DND-41 (cell line): ENCODE results near the gene METTL15.

ENCODE experiments used
- EZH2 ChIP-seq: IDR thresholded peaks from 3 replicates; pipeline ENCODE4 v1.6.1; 2012; ENCODE audit warnings: borderline replicate concordance, low read depth, mild to moderate bottlenecking, moderate library complexity, low read length, inconsistent platforms; ENCODE audit not compliant: severe bottlenecking
- TF ChIP-seq, protein P1 (sequence below): IDR thresholded peaks from 2 replicates; pipeline ENCODE4 v1.5.1; 2012; ENCODE audit warnings: borderline replicate concordance, low read length, moderate library complexity, mild to moderate bottlenecking; ENCODE audit not compliant: poor library complexity, severe bottlenecking; ENCODE audit errors: extremely low read depth

- TF ChIP-seq, protein P1, sequence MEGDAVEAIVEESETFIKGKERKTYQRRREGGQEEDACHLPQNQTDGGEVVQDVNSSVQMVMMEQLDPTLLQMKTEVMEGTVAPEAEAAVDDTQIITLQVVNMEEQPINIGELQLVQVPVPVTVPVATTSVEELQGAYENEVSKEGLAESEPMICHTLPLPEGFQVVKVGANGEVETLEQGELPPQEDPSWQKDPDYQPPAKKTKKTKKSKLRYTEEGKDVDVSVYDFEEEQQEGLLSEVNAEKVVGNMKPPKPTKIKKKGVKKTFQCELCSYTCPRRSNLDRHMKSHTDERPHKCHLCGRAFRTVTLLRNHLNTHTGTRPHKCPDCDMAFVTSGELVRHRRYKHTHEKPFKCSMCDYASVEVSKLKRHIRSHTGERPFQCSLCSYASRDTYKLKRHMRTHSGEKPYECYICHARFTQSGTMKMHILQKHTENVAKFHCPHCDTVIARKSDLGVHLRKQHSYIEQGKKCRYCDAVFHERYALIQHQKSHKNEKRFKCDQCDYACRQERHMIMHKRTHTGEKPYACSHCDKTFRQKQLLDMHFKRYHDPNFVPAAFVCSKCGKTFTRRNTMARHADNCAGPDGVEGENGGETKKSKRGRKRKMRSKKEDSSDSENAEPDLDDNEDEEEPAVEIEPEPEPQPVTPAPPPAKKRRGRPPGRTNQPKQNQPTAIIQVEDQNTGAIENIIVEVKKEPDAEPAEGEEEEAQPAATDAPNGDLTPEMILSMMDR, result no peak
- TF ChIP-seq EZH2, result no peak
Measured at GRCh38 chr11:28176351-28176750, 68.2 kb downstream of the METTL15 start.
